SK-MEL-5 (cell line): ENCODE data around the gene TRIM37. TPM values are rescaled to one million over a fixed set of nuclear protein-coding genes. Genes with fewer than 3 reads are reported as not detected.

ENCODE experiments used
- small RNA-seq, 2 experiments: library from RNA; depleted of rRNA; stranded (forward); fragments of <200 nt; gene quantifications; one replicate each; pipeline ENCODE3, GENCODE V24; 2014
- total RNA-seq: library from RNA; depleted of rRNA; stranded (reverse); fragments of >200 nt; shearing (Covaris generic); gene quantifications from 2 replicates; pipeline ENCODE4 v1.2.3, GENCODE V29; 2014; rRNA removed

Gene TRIM37
- total RNA-seq, 1 experiment from 2014 or later, result 64.4 TPM

Small RNA genes within 50 kb of the gene (small RNA-seq; reads per million reads assigned to genes)
- 0.41 to 42.4 reads per million in 2 experiments for gene MIR301A
- gene MIR454, result 0.27 to 32.5 reads per million in 2 experiments
- 0 reads per million in 2 experiments for gene RN7SL716P
- gene RNU2-58P, result 0.04 to 2.6 reads per million in 2 experiments

Other genes starting within 250 kb of the TRIM37 start
- 66.4 and 103 TPM in 2 replicates for gene SKA2, start 48.3 kb upstream of the TRIM37 start, total RNA-seq
- gene PRR11, start 48.9 kb upstream of the TRIM37 start, total RNA-seq, result 22.0 and 22.9 TPM in 2 replicates
- gene SMG8, start 103.2 kb upstream of the TRIM37 start, total RNA-seq, result 53.1 and 60.2 TPM in 2 replicates
- gene GDPD1, start 113.6 kb upstream of the TRIM37 start, total RNA-seq, result 13.6 and 14.3 TPM in 2 replicates
- gene YPEL2, start 224.8 kb upstream of the TRIM37 start, total RNA-seq, result 16.1 and 17.5 TPM in 2 replicates